GM23248 (cell line): ENCODE results near the gene GAB2.

Experiments
- EZH2 ChIP-seq: fragments of 200-600 bp; sonication (generic); IDR thresholded peaks from 2 replicates; pipeline ENCODE4 v1.6.1; 2018; ENCODE audit warnings: antibody characterized with exemption, mild to moderate bottlenecking; ENCODE audit not compliant: insufficient read depth, poor library complexity, severe bottlenecking
- EZH2phosphoT487 ChIP-seq: fragments of 200-600 bp; sonication (generic); IDR thresholded peaks from 2 replicates; pipeline ENCODE4 v1.6.1; 2018; ENCODE audit warnings: antibody characterized with exemption, moderate library complexity, mild to moderate bottlenecking, low read depth; ENCODE audit not compliant: insufficient read depth

DNA sequence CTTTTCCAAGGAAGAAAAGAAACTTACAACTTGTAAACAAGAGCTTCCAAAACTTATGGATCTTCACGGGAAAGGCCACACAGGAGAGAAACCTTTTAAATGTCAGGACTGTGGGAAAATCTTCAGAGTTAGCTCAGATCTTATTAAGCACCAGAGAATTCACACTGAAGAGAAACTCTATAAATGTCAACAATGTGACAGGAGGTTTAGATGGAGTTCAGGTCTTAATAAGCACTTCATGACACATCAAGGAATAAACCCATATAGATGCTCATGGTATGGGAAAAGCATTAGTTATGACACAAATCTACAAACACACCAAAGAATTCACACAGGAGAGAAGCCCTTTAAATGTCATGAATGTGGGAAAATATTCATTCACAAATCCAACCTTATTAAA, 32.4 kb downstream of the GAB2 start:
- no peak for TF ChIP-seq EZH2phosphoT487
- no peak for TF ChIP-seq EZH2
